Calu3 (cell line): Measurements from ENCODE around the gene C3orf62. TPM values are rescaled to one million over a fixed set of nuclear protein-coding genes. Genes with fewer than 3 reads are reported as not detected.

Experiments
- BruUV-seq: library from RNA; stranded (reverse); fragments of 400-500 nt; replicated peaks from 2 replicates; lab custom pipeline; 2021; lab: Mats Ljungman, UMichigan
- CTCF ChIA-PET: fragments of 300-600 bp; sonication (Branson Sonifier 250); formaldehyde crosslinking; loops from one replicate; lab custom pipeline; 2022; ENCODE audit warnings: antibody characterized with exemption; lab: Charles Lee
- DNase-seq: peaks from one replicate; pipeline ENCODE4 v3.0.0; 2022
- H3K27ac Mint-ChIP-seq: one replicate; pipeline ENCODE4 v1.8.0; 2022; ENCODE audit warnings: mixed read lengths; ENCODE audit not compliant: unreplicated experiment
- H3K27me3 Mint-ChIP-seq: one replicate; pipeline ENCODE4 v1.8.0; 2022; ENCODE audit warnings: mixed read lengths; ENCODE audit not compliant: unreplicated experiment
- H3K36me3 Mint-ChIP-seq: one replicate; pipeline ENCODE4 v1.8.0; 2022; ENCODE audit warnings: mild to moderate bottlenecking, moderate library complexity, mixed read lengths; ENCODE audit not compliant: insufficient read depth, unreplicated experiment
- H3K4me1 Mint-ChIP-seq: one replicate; pipeline ENCODE4 v1.8.0; 2022; ENCODE audit warnings: mild to moderate bottlenecking, low read depth, mixed read lengths; ENCODE audit not compliant: unreplicated experiment
- H3K4me3 Mint-ChIP-seq: one replicate; pipeline ENCODE4 v1.8.0; 2022; ENCODE audit warnings: mild to moderate bottlenecking, low read depth, moderate library complexity, mixed read lengths; ENCODE audit not compliant: unreplicated experiment
- H3K9me3 Mint-ChIP-seq: one replicate; pipeline ENCODE4 v1.8.0; 2022; ENCODE audit warnings: low read depth, mixed read lengths; ENCODE audit not compliant: unreplicated experiment
- CTCF ChIP-seq: fragments of 200-600 bp; IDR thresholded peaks from one replicate; pipeline ENCODE4 v1.8.0; 2022; ENCODE audit warnings: antibody characterized with exemption; ENCODE audit not compliant: unreplicated experiment
- intact Hi-C: fragments of 100-400 bp; cut with micrococcal nuclease; formaldehyde crosslinking; loops from one replicate; pipeline ENCODE4 v1.10.0; 2022; ENCODE audit not compliant: unreplicated experiment
- microRNA-seq: library from miRNA; unstranded; fragments of <30 nt; microRNA quantifications from one replicate; pipeline ENCODE4 v1.2.0, GENCODE V29; 2022
- total RNA-seq: library from RNA; stranded (reverse); gene quantifications from 2 replicates; pipeline ENCODE4 v1.2.3, GENCODE V29; 2022

C3orf62 gene
- total RNA-seq, 1 experiment from 2014 or later, result 6.7 TPM

- BruUV-seq, result no TSS peak
- no peaks in the 10 kb centered on the region for H3K27me3 Mint-ChIP-seq
- peak overlapping the region; percentile 76 for H3K27ac Mint-ChIP-seq
- peaks cover 3% of the 10 kb centered on the region for H3K9me3 Mint-ChIP-seq
- no peak overlapping the region for H3K4me3 Mint-ChIP-seq
- H3K4me1 Mint-ChIP-seq, result peaks cover 38% of the 10 kb centered on the region
- H3K36me3 Mint-ChIP-seq, result peaks cover 15% of the 10 kb centered on the region
- intact Hi-C loops, result no loop called here
- DNase-seq, result no peak
- no peak for TF ChIP-seq CTCF
- CTCF ChIA-PET, result no interaction called here
Measured at GRCh38 chr3:49219132-49219531, 57.9 kb downstream of the C3orf62 start.

Small RNA genes lying within 50 kb of the gene (microRNA-seq; reads per million reads assigned to microRNA genes)
- gene MIR4271, result not detected

Other genes with a start within 250 kb of the C3orf62 start
- 160 and 184 TPM in 2 replicates for gene IMPDH2, start 247.8 kb downstream of the C3orf62 start, total RNA-seq
- 97.8 and 107 TPM in 2 replicates for gene QRICH1, start 183.2 kb downstream of the C3orf62 start, total RNA-seq
- gene QARS1, start 172.5 kb downstream of the C3orf62 start, total RNA-seq, result 179 and 248 TPM in 2 replicates
- 44.3 and 51.0 TPM in 2 replicates for gene USP19, start 156.4 kb downstream of the C3orf62 start, total RNA-seq
- gene LAMB2, start 144.2 kb downstream of the C3orf62 start, total RNA-seq, result 288 and 316 TPM in 2 replicates
- gene CCDC71, start 110.9 kb downstream of the C3orf62 start, total RNA-seq, result 19.2 and 20.2 TPM in 2 replicates
- gene KLHDC8B, start 105.6 kb downstream of the C3orf62 start, total RNA-seq, result 5.4 and 7.1 TPM in 2 replicates
- 40.0 and 43.5 TPM in 2 replicates for gene USP4, start 62.8 kb upstream of the C3orf62 start, total RNA-seq
- gene GPX1, start 81.1 kb upstream of the C3orf62 start, total RNA-seq, result 143 and 151 TPM in 2 replicates
- gene RHOA, start 134.7 kb upstream of the C3orf62 start, total RNA-seq, result 313 and 352 TPM in 2 replicates
- 33.6 and 35.6 TPM in 2 replicates for gene TCTA, start 135.2 kb upstream of the C3orf62 start, total RNA-seq
- 8.5 and 9.7 TPM in 2 replicates for gene AMT, start 145.2 kb upstream of the C3orf62 start, total RNA-seq
- 14.2 and 15.8 TPM in 2 replicates for gene NICN1, start 152.1 kb upstream of the C3orf62 start, total RNA-seq
- gene DAG1, start 193.0 kb upstream of the C3orf62 start, total RNA-seq, result 164 and 226 TPM in 2 replicates